ENCODE measurements around the gene VAX1. TPM values are rescaled to one million over a fixed set of nuclear protein-coding genes. Genes with fewer than 3 reads are reported as not detected.

VAX1 gene
- total RNA-seq, 2 experiments from 2014 or later, result not detected

DNA sequence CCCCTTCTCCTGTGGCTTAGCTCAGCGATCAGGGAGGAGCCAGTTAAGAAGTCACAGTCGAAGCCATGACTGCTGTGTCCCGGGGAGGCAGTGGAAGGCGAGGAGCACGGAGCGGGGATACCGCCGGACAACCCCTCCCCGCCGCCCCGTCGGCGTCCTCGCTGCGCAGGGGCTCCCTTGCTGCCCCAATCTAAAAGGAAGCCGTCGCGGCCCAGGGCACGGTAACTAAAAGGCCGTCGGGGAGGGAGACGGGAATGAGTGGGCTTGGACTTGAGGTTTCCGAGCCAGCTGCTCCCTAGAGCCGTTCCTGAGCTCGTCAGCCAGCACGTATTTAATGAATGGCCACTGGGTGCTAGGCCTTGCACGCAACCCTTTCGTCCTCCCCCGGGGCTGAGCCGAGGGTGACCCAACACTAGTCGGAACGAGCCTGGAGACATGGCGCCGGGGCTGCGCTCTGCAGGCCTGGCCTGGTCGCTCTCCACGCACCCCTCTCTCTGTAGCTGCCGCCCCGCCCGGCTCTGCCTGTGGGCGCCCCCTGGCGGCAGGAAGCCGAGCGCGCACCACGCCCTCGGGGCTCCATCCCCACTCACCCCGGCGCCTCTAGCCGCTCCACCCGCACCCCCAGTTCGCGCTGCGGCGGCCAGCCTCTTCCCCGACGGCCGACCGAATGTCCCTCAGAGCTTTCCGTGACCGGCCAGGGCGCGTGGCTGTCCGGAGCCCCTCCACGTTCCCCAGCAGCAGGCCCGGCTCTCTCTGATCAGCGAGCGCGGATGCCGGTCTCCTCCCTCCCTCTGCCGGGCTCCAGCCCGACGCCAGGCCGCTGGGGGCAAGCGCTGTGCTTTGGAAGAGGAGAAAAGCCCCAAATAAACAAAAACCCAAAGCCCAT, 30.0 kb upstream of the VAX1 start:
- DNase-seq (peak; percentile 82), ATAC-seq (ENCODE audit: low read depth) (peak; percentile 92)
- H3K27ac Mint-ChIP-seq, result no peak overlapping the region
- peaks cover 12% of the 10 kb centered on the region for H3K4me1 Mint-ChIP-seq
- peak overlapping the region; percentile 39 for H3K4me3 Mint-ChIP-seq
- H3K9me3 Mint-ChIP-seq, result no peaks in the 10 kb centered on the region
- no peaks in the 10 kb centered on the region for H3K36me3 Mint-ChIP-seq
- POLR2A ChIA-PET, result no interaction called here
- H3K27me3 Mint-ChIP-seq, result peaks cover 81% of the 10 kb centered on the region

DNA sequence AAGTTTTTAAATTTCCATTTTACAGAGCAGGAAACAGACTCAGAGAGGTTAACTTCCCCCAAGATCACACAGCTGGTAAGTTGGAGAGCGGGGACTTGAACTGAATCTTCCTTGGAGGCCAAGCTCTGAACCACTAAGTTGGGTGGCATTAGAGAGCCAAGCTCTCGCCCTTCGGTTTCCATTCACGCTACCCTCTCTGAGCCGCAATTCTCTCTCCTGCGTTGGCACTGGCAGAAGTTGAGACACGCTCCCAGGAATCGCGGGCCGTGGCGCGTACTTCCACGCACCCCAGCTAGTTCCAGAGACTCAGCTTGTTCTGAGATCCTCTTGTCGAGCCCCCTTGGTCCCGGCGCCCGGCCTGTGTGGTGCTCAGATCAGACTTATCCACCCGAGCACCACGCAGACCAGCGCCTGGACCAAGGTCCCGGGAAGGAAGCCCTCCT, 29.3 kb upstream of the VAX1 start:
- POLR2A ChIA-PET, result interaction anchor here (0.5 to 0.7 kb wide), 2 partner anchors 174 to 440 kb away, joined by 4 to 8 read pairs; no protein-coding TSS in a partner anchor
- peaks cover 12% of the 10 kb centered on the region for H3K4me1 Mint-ChIP-seq
- no peaks in the 10 kb centered on the region for H3K36me3 Mint-ChIP-seq
- H3K27me3 Mint-ChIP-seq, result peaks cover 81% of the 10 kb centered on the region
- DNase-seq (no peak), ATAC-seq (ENCODE audit: low read depth) (no peak)
- no peak overlapping the region for H3K27ac Mint-ChIP-seq
- H3K4me3 Mint-ChIP-seq, result no peak overlapping the region
- H3K9me3 Mint-ChIP-seq, result no peaks in the 10 kb centered on the region

DNA sequence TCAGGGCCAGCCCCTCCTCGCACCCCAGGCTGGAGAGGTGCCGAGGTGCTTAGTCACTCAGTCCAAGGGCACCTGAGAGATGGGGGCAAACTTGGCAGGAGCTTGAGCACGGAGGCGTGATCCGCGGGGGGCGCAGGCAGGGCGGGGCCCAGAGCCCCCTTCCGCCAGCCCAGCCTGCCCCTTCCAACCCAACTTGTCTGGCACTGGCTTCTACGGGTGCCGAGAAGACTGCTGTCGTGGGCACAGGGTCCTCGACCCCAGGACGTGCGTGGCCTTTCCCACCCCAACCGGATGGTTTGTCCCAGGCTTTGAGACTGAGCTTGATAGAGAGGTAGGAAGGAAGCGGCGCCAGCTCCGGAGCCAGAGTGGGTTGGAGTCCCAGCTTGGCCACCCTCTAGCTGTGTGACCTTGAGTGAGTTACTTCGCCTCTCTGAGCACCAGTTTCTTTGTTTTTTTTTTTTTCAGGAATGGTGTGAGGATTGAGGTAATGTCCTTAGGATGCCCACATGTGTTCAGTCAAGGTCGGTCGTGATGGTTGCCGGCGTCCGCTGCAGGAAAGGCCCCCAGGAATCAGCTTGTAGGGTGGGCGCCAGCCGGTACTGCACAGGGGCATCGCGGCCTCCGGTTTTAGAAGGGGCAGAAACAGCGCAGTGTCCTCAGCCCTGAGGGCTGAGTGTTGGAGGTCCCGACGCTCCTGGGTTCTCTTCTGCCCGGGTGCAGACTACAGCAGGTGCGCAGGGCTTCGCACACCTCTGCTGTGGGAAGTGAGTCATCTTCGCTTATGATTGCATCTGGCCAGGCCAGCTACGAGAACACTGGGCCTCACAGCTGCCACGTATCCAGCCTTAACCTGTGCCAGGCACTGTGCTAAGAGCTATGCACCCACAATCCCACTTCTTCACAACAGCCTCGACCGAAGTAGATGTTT, 28.6 kb upstream of the VAX1 start:
- Mint-ChIP-seq H3K36me3 (peaks cover 2% of the 10 kb centered on the region), H3K27me3 (peaks cover 81% of the 10 kb centered on the region), H3K4me1 (peaks cover 14% of the 10 kb centered on the region), H3K4me3 (no peak overlapping the region), H3K27ac (no peak overlapping the region), H3K9me3 (peaks cover 2% of the 10 kb centered on the region)
- POLR2A ChIA-PET, result interaction anchor here (0.5 to 0.7 kb wide), 2 partner anchors 175 to 439 kb away, joined by 4 to 8 read pairs; no protein-coding TSS in a partner anchor
- ATAC-seq (ENCODE audit: low read depth), result no peak
- DNase-seq, result peak; percentile 27

DNA sequence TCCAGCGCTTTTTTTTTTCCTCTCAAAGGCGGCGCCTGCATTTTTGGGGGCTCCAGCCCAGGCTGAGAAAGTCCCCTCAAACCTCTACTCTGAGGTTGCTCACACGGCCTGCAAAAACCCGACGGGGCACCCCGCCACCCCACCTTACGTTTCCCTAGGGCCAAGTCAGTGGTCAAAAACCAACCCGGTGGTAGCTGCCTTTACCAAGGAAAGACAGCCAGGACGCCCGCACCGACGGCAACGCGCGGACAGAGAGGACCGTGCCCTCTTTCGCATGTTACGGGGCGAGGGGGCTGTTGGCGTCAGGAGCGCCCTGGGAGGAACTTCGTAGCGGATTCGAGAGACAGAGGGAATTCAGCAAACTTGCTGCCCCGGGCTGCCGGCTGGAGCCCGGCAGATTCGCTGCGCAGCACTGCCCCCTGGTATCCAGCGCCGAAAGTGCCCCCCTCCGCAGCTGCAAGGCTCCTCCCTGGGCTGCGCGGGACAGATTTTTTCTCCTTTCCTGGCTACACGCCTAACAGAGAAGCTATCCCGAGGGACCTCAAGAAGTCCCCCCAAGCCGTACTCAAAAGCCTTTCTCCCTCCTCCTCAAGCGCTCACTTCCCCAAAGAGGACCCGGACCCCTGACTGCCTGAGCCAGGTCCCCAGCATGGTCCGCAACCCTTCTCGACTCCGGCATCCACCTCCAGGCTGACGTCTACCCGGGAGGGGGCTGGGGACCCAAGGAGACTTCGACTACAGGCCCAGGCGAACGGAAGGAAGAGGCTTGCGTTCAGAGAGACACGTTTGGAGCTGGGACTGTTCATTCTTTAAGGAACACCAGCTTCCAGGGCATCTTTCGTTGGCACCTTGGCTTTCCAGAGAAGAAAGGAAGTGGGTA, 27.7 kb upstream of the VAX1 start:
- ATAC-seq (ENCODE audit: low read depth) (no peak), DNase-seq (peak; percentile 43)
- Mint-ChIP-seq H3K36me3 (peaks cover 2% of the 10 kb centered on the region), H3K27ac (no peak overlapping the region), H3K27me3 (peaks cover 88% of the 10 kb centered on the region), H3K4me1 (peaks cover 14% of the 10 kb centered on the region), H3K9me3 (peaks cover 6% of the 10 kb centered on the region), H3K4me3 (no peak overlapping the region)
- POLR2A ChIA-PET, result no interaction called here

DNA sequence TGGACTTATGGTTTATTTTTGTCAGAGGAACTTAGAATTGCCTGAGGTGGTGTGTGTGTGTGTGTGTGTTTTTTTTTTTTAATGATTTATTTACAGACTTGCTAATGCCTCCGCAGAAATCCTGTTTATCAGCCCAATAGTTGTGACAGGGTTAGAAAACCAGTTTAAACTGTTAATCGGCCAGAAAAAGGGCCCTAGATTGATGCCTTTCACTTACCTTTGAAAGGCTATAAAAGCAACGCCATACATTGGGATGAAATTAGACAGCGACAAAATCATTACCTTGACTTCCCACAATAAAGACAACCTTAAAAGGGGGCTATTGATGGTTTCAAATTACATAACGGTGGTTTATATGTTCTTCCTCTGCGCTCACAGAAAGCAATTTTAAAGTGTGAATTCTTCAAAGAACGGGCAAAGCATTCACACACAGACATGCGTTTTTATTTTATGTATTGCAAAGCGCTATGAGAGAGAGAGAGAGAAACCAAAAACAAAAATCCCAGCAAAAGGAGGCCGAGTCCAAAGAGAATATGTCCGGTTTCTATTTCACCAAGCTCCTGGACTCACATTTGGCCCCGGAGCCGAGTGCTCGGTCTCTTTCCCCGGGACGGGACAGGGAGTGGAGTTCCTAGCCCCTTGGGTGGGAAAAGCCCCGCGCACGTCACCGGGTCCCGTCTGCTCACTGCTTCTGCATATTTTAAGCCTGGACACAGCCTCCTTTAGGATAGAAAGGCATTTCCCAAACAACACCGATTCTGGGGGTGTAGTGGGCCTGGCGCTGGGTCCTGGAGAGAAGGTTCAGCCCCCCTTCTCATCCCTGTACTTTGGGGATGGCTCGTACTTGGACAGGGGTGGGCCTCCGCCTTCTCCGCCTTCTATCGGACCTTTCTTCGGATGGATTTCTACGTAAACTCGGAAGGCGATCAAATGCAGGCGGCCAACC, 26.8 kb upstream of the VAX1 start:
- no peak overlapping the region for H3K27ac Mint-ChIP-seq
- peaks cover 14% of the 10 kb centered on the region for H3K4me1 Mint-ChIP-seq

DNA sequence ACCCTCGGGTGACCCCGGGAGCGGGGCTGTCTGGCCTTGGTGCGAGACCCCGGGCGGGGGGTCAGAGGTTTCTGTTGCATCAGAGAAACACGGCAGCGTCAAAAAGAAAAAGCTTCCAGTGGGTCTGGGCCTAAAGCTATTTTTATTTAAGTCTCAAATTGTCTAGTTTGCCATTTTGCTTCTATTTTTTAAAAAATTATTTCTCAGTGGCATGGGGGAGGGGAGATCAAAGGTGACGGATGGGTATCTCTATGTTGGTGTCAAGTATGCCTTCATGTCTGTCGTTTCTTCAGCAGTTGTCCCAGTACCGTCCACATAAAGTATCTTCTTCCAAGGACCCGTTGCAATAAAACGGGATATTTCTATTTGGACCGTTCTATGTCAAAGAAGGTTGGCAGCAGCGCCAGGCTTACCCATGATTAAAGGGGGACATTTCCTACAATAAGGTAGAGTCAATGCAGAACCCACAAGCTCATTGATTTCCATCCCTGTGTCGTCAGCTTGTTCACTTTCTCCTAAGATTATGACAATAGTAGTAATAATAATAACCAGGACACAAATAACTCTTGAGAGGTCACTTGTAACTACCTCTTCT, 26.0 kb upstream of the VAX1 start:
- Mint-ChIP-seq H3K9me3 (peaks cover 6% of the 10 kb centered on the region), H3K27ac (peak overlapping the region; percentile 34), H3K4me1 (peaks cover 11% of the 10 kb centered on the region), H3K36me3 (peaks cover 2% of the 10 kb centered on the region), H3K4me3 (no peak overlapping the region), H3K27me3 (peaks cover 88% of the 10 kb centered on the region)
- DNase-seq (no peak), ATAC-seq (ENCODE audit: low read depth) (no peak)
- POLR2A ChIA-PET, result no interaction called here

More for the DNA sequence above, 26.8 kb upstream of the VAX1 start:
- peaks cover 88% of the 10 kb centered on the region for H3K27me3 Mint-ChIP-seq
- H3K4me3 Mint-ChIP-seq, result no peak overlapping the region
- peaks cover 6% of the 10 kb centered on the region for H3K9me3 Mint-ChIP-seq
- H3K36me3 Mint-ChIP-seq, result peaks cover 2% of the 10 kb centered on the region
- DNase-seq (peak; percentile 31), ATAC-seq (ENCODE audit: low read depth) (no peak)
- POLR2A ChIA-PET, result no interaction called here

DNA sequence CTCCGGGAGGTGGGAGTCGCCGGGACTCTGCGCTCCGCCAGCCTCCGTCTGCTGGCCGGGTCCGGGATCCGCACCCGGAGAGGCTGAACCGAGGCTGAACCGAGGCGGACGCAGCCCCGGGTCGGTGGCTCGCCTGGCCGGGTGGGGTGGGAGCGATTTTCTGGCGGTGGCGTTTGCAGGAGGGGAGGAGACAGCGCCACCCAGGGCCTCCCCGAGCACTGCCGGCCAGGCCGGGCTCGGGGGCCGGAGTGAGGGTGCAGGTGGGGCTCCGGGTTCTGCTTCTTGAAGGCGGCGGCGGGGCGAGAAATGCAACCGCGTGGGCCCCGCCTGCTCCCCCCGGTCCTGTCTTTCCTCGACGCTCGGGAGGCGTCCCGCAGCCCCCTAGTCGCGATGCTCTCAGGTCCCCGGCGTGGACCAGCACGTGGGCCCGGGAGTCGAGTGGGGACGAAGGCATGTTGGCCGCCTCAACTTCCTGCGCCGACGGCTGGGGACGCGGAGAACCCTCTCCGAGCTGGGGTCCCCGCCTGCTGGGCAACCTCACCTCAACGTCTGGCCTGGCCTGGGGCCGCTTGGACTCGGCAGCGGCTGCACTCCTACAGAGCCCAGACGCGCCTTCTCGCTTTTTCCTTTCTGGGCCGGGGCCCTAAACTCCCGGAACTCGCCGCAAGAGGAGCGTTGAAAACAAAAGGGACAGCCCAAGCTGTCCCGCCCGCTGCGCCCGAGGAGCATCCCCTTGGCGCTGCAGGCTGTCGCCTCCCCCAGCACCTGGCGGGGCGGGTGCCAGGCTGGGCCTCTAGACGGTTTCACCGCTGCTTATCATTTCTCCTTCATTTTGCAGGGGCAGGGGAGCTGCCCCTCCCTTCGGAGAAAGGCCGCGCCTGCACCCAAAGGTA, 25.2 kb upstream of the VAX1 start:
- DNase-seq (peak; percentile 30), ATAC-seq (ENCODE audit: low read depth) (no peak)
- peaks cover 87% of the 10 kb centered on the region for H3K27me3 Mint-ChIP-seq
- H3K36me3 Mint-ChIP-seq, result peaks cover 2% of the 10 kb centered on the region
- H3K4me1 Mint-ChIP-seq, result peaks cover 9% of the 10 kb centered on the region
- H3K9me3 Mint-ChIP-seq, result peaks cover 6% of the 10 kb centered on the region
- no peak overlapping the region for H3K4me3 Mint-ChIP-seq
- POLR2A ChIA-PET, result no interaction called here
- no peak overlapping the region for H3K27ac Mint-ChIP-seq

DNA sequence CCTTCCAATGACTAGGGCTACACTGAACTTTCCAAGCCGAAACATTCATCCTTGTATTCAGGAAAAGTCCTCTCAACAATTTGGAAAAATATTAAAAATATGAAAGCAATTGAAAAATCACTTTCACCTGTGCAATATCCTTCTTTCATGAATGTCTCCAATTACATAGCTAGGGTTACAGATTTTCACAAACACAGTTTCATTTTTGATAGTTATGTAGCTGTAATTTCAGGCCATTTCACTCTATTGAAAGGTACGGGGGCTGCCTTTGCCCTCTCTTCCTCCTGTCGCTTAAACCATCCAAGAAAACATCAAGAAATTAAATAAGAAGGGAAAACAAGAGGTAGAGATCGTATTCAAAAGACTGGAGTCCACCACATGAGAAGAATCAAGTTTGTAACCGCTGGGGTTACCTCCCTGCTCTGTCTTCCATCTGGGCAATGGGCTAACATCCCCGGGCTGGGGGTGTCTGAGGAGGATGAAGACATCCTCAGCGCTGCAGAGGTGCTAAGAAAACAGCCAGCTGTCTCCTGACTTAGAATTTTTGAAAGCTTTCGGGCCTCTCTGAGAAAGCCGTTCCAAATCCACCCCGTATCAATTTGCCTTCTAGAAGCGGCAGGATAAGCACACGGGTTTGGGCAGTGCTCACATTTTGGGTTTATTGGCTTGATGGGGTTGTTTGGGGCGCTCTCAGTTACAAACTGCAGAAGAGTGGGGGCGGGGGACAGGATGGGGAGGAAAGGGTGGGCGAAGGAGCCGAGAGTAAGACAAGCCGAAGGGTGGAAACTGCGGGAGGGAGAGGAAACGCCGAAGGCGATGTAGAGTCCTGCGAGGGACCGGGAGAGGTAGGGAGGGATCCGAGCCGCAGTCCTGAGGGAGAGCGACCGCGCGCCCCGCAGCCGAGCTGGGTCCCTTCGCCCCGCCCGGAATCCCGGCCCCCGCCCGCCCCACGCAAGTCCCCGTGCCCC, 24.3 kb upstream of the VAX1 start:
- POLR2A ChIA-PET, result no interaction called here
- Mint-ChIP-seq H3K4me3 (peak overlapping the region; percentile 39), H3K27me3 (peaks cover 87% of the 10 kb centered on the region), H3K36me3 (peaks cover 2% of the 10 kb centered on the region), H3K4me1 (peaks cover 9% of the 10 kb centered on the region), H3K27ac (peak overlapping the region; percentile 23), H3K9me3 (peaks cover 6% of the 10 kb centered on the region)
- DNase-seq (no peak), ATAC-seq (ENCODE audit: low read depth) (no peak)

DNA sequence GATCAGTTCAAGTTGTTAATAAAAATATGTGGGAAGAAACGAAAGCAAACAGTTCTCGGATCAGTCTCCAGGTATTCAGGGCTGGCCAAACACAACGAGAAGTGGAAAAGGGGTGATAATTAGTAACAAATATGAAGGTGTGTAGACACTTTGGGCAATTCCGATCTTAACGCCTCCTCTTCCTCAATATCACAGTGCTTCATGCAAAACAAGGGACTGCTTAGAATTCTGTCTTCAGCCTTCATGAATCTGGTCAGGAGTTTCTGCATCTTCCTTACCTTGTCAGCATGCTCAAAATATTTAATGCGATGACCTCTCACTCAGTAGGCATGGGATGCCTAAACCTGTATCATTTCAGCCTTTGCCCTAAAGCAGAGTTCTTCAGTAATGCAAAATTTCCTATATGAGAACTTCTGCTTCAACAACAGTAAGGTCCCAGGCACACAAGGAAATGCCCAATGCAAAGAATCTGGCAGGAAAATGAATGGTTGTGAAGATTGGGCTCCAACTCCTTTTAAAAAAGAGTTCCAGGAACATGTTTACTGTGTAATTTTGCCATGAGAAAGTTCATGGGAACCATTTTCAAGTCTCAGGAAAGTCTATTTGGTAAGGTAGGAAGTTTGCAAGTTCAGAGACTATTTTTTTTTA, 23.4 kb upstream of the VAX1 start:
- POLR2A ChIA-PET, result no interaction called here

DNA sequence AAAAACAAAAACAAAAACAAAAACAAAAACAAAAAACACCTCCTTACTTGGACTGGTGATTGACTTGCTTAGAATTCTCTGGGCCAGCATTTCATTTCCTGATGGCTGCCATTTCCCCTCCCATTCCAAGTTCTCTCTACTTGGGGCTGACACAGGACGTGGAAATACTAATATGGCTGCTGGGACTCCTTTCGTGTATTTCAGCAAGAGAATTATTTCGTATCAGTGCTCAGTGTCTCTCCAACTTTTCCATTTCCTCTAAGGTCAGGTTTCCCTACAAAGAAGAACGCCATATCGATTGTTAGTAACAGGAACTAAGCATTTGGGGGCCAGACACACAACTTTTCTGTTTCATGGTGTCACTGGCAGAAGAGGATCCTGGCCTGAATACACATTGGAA, 22.5 kb upstream of the VAX1 start:
- Mint-ChIP-seq H3K4me1 (peaks cover 6% of the 10 kb centered on the region), H3K4me3 (no peak overlapping the region), H3K27me3 (peaks cover 82% of the 10 kb centered on the region), H3K36me3 (peaks cover 2% of the 10 kb centered on the region), H3K27ac (no peak overlapping the region), H3K9me3 (peaks cover 6% of the 10 kb centered on the region)
- POLR2A ChIA-PET, result no interaction called here
- ATAC-seq (ENCODE audit: low read depth) (no peak), DNase-seq (no peak)

More for the DNA sequence above, 23.4 kb upstream of the VAX1 start:
- peaks cover 7% of the 10 kb centered on the region for H3K4me1 Mint-ChIP-seq
- no peak overlapping the region for H3K4me3 Mint-ChIP-seq
- H3K27ac Mint-ChIP-seq, result no peak overlapping the region
- DNase-seq, result no peak
- H3K36me3 Mint-ChIP-seq, result peaks cover 2% of the 10 kb centered on the region
- ATAC-seq (ENCODE audit: low read depth), result no peak
- peaks cover 6% of the 10 kb centered on the region for H3K9me3 Mint-ChIP-seq
- H3K27me3 Mint-ChIP-seq, result peaks cover 86% of the 10 kb centered on the region
